CD4-positive, CD25-positive, alpha-beta regulatory T cell (primary cell): ENCODE results near the gene CITED4. TPM values are rescaled to one million over a fixed set of nuclear protein-coding genes. Genes with fewer than 3 reads are reported as not detected.

ENCODE experiments used
- ATAC-seq, 2 donors: fragments of 150-1000 bp; cut with Tn5 transposase; one replicate each; pipeline ENCODE4 v1.10.0; 2021; ENCODE audit warnings: low read depth in 2 of 2, moderate number of reproducible peaks in 2 of 2, moderate library complexity in 1 of 2
- DNase-seq, 3 donors: peaks; one replicate each; pipeline versions ENCODE4 v3.0.0 to v3.0.0-alpha.2; 2012 to 2022; ENCODE audit warnings: mixed read lengths in 1 of 3
- H3K27ac ChIP-seq: one replicate; pipeline ENCODE4 v1.7.0; 2013; ENCODE audit warnings: mild to moderate bottlenecking, low read length; ENCODE audit not compliant: insufficient read depth, poor library complexity, severe bottlenecking
- H3K27me3 ChIP-seq: one replicate; pipeline ENCODE4 v1.7.0; 2013; ENCODE audit warnings: low read length; ENCODE audit not compliant: control insufficient read depth, insufficient read depth
- H3K36me3 ChIP-seq: one replicate; pipeline ENCODE4 v1.7.0; 2013; ENCODE audit warnings: mild to moderate bottlenecking, low read length, moderate library complexity; ENCODE audit not compliant: control insufficient read depth, insufficient read depth
- H3K4me1 ChIP-seq: 2 replicates; pipeline ENCODE4 v1.7.0; 2013; ENCODE audit warnings: mild to moderate bottlenecking, low read length; ENCODE audit not compliant: insufficient read depth, control insufficient read depth, poor library complexity, severe bottlenecking
- H3K4me3 ChIP-seq: one replicate; pipeline ENCODE4 v1.7.0; 2013; ENCODE audit warnings: low read depth, mild to moderate bottlenecking, low read length, moderate library complexity
- H3K9me3 ChIP-seq, 2 experiments: 1 replicate in 1 of 2; 2 replicates in 1 of 2; pipeline ENCODE4 v1.7.0; 2013; ENCODE audit warnings: low read length in 2 of 2, mild to moderate bottlenecking in 1 of 2, moderate library complexity in 1 of 2; ENCODE audit not compliant: control insufficient read depth in 2 of 2
- H3K27ac Mint-ChIP-seq, 3 donors: one replicate each; pipeline ENCODE4 v1.8.0; 2020 to 2022; ENCODE audit warnings: mild to moderate bottlenecking in 3 of 3, mixed read lengths in 3 of 3, moderate library complexity in 2 of 3
- H3K27me3 Mint-ChIP-seq: one replicate; pipeline ENCODE4 v1.8.0; 2022; ENCODE audit warnings: mild to moderate bottlenecking, mixed read lengths
- H3K36me3 Mint-ChIP-seq: one replicate; pipeline ENCODE4 v1.8.0; 2020; ENCODE audit warnings: mixed read lengths
- H3K4me1 Mint-ChIP-seq, 4 donors: one replicate each; pipeline ENCODE4 v1.8.0; 2020 to 2022; ENCODE audit warnings: mixed read lengths in 4 of 4, mild to moderate bottlenecking in 1 of 4
- H3K4me3 Mint-ChIP-seq, 4 donors: one replicate each; pipeline ENCODE4 v1.8.0; 2020 to 2022; ENCODE audit warnings: mild to moderate bottlenecking in 4 of 4, mixed read lengths in 4 of 4, moderate library complexity in 3 of 4
- H3K9me3 Mint-ChIP-seq, 7 donors: one replicate each; pipeline ENCODE4 v1.8.0; 2020 to 2022; ENCODE audit warnings: mixed read lengths in 7 of 7, mild to moderate bottlenecking in 3 of 7, moderate library complexity in 2 of 7
- polyA plus RNA-seq, 4 donors: library from polyadenylated mRNA; unstranded; fragments of 300-500 nt; fragmentation: Illumina TruSeq; gene quantifications; one replicate each; pipeline ENCODE4 v1.2.3, GENCODE V29; 2021
- total RNA-seq: library from RNA; stranded (reverse); gene quantifications from one replicate; pipeline ENCODE4 v1.2.3, GENCODE V29; 2022

Gene CITED4
- total and polyA plus RNA-seq, 5 donors from 2014 or later, result 7.0 to 15.8 (median 13.5) TPM

DNA sequence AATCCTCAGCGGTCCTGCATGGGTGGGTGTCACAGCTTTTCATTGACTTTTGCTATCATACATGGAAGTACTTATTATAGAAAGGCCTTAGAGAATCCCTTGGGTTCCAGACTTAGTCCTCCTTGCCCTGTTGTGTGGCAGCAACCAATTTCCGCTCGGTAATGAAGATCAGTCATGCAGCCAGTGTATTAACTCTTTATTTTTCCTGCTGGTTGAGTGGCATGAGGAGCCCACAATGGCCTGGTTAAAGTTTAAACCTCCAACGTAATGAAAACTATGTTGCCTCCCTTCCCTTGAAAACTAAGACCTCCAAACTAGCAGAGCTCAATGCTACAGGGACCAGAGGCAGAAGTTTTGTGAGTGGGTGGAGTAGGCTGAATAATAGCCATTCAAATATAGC, 20.0 kb downstream of the CITED4 start:
- no peak overlapping the region for H3K4me3 Mint-ChIP-seq
- no peak overlapping the region for H3K4me3 ChIP-seq
- peaks cover 3% of the 10 kb centered on the region for H3K4me1 ChIP-seq
- H3K27me3 Mint-ChIP-seq, result no peaks in the 10 kb centered on the region
- H3K27me3 ChIP-seq, result no peaks in the 10 kb centered on the region
- H3K9me3 Mint-ChIP-seq, result peaks cover 0 to 6% (median 0%) of the 10 kb centered on the region in 7 donors
- ATAC-seq (no peak), DNase-seq (no peak)
- H3K36me3 Mint-ChIP-seq, result no peaks in the 10 kb centered on the region
- no peak overlapping the region for H3K27ac Mint-ChIP-seq
- no peaks in the 10 kb centered on the region for H3K9me3 ChIP-seq
- peaks cover 0 to 21% (median 1%) of the 10 kb centered on the region in 4 donors for H3K4me1 Mint-ChIP-seq
- H3K27ac ChIP-seq, result no peak overlapping the region
- H3K36me3 ChIP-seq, result no peaks in the 10 kb centered on the region

DNA sequence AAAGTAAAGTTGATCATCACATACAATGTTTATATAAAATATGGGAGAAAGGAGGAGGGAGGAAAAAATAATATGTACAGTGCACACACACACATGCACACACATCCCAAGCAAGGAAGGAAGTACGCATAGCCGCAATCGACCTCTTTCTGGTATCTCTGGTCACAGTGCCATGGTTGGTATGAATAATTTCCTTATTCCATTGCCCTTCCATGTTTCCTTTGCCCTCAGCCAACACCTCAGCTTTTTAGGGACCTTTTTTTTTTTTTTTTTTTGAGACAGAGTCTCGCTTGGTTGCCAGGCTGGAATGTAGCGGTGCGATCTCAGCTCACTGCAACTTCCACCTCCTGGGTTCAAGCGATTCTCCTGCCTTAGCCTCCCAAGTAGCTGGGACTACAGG, 20.6 kb downstream of the CITED4 start:
- no peaks in the 10 kb centered on the region for H3K27me3 ChIP-seq
- ATAC-seq (no peak), DNase-seq (no peak)
- no peak overlapping the region for H3K27ac Mint-ChIP-seq
- no peak overlapping the region for H3K27ac ChIP-seq
- H3K27me3 Mint-ChIP-seq, result no peaks in the 10 kb centered on the region
- peaks cover 3% of the 10 kb centered on the region for H3K4me1 ChIP-seq
- H3K9me3 ChIP-seq, result no peaks in the 10 kb centered on the region
- no peak overlapping the region for H3K4me3 Mint-ChIP-seq
- peaks cover 0 to 18% (median 1%) of the 10 kb centered on the region in 4 donors for H3K4me1 Mint-ChIP-seq
- no peaks in the 10 kb centered on the region for H3K36me3 Mint-ChIP-seq
- H3K4me3 ChIP-seq, result no peak overlapping the region
- H3K9me3 Mint-ChIP-seq, result peaks cover 0 to 6% (median 0%) of the 10 kb centered on the region in 7 donors
- H3K36me3 ChIP-seq, result no peaks in the 10 kb centered on the region

DNA sequence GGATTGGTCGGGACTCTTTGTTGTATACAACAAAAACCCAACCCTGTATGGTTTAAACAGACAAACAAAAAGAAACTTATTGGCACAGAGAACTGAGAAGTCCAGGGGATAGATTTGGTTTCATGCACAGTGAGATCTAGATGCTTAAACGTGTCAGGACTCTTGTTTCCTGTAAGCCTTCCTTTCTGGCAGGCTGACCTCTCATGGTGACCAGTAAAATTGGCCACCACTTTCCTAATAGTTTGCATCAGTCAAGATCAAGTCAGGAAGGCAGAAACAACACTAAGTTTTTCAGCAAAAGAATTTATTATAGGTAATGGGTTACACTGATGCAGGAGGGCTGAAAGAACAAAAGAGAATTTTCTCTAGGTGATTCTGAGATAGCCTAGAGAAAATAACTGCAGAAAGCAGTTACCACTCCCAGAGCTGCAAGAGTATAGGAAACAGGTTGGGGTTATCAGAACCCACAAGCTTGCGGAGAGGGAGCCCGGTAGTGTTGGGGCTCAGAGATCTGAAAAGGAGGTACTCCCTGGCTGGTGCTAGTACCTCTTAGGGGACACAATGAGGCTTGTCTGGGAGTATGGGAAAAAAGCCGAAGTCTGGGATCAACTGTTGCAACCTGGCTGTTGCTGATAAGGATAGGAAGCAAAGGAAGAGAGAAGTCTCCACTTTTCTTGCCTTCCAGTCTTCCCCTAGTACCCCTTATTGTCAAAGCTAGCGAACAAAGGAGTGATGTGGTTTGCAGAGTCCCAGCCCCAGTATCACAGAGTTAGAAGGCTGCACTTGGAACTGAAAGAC, 21.4 kb downstream of the CITED4 start:
- H3K9me3 Mint-ChIP-seq, result peaks cover 0 to 6% (median 0%) of the 10 kb centered on the region in 7 donors
- H3K9me3 ChIP-seq, result no peaks in the 10 kb centered on the region
- no peaks in the 10 kb centered on the region for H3K27me3 ChIP-seq
- H3K4me3 Mint-ChIP-seq, result peak overlapping the region in 1 of 4 donors; percentile 57
- DNase-seq (no peak), ATAC-seq (no peak)
- no peak overlapping the region for H3K27ac ChIP-seq
- H3K4me1 ChIP-seq, result peaks cover 3% of the 10 kb centered on the region
- no peaks in the 10 kb centered on the region for H3K36me3 ChIP-seq
- no peaks in the 10 kb centered on the region for H3K36me3 Mint-ChIP-seq
- peaks cover 0 to 18% (median 1%) of the 10 kb centered on the region in 4 donors for H3K4me1 Mint-ChIP-seq
- no peaks in the 10 kb centered on the region for H3K27me3 Mint-ChIP-seq
- H3K4me3 ChIP-seq, result no peak overlapping the region
- no peak overlapping the region for H3K27ac Mint-ChIP-seq

DNA sequence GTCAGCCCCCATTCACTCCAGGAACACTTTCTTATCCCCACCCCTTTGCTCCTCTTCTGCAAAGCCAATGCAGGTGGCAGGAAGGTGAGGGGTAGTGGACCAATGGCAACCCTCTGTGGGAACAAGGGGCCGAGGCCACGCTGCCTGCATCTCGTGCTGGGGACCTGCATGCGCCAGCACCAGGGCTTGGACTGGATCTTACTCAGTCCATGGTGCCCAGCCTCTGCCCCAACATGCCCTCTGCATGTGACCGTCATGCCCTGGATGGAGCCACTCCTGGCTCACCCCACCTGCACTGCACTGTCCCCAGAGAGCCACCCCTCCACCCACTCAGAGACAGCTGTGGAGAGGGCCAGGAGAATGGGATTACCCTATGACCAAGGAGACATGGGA, 22.2 kb downstream of the CITED4 start:
- H3K4me1 Mint-ChIP-seq, result peaks cover 0 to 12% (median 1%) of the 10 kb centered on the region in 4 donors
- no peak for DNase-seq
- no peak for ATAC-seq
- Histone ChIP-seq H3K9me3 (no peaks in the 10 kb centered on the region), H3K4me1 (no peaks in the 10 kb centered on the region), H3K4me3 (no peak overlapping the region), H3K27me3 (no peaks in the 10 kb centered on the region), H3K27ac (no peak overlapping the region), H3K36me3 (no peaks in the 10 kb centered on the region)
- H3K27me3 Mint-ChIP-seq, result no peaks in the 10 kb centered on the region
- peaks cover 0 to 6% (median 0%) of the 10 kb centered on the region in 7 donors for H3K9me3 Mint-ChIP-seq
- H3K27ac Mint-ChIP-seq, result no peak overlapping the region
- H3K36me3 Mint-ChIP-seq, result no peaks in the 10 kb centered on the region
- H3K4me3 Mint-ChIP-seq, result no peak overlapping the region

DNA sequence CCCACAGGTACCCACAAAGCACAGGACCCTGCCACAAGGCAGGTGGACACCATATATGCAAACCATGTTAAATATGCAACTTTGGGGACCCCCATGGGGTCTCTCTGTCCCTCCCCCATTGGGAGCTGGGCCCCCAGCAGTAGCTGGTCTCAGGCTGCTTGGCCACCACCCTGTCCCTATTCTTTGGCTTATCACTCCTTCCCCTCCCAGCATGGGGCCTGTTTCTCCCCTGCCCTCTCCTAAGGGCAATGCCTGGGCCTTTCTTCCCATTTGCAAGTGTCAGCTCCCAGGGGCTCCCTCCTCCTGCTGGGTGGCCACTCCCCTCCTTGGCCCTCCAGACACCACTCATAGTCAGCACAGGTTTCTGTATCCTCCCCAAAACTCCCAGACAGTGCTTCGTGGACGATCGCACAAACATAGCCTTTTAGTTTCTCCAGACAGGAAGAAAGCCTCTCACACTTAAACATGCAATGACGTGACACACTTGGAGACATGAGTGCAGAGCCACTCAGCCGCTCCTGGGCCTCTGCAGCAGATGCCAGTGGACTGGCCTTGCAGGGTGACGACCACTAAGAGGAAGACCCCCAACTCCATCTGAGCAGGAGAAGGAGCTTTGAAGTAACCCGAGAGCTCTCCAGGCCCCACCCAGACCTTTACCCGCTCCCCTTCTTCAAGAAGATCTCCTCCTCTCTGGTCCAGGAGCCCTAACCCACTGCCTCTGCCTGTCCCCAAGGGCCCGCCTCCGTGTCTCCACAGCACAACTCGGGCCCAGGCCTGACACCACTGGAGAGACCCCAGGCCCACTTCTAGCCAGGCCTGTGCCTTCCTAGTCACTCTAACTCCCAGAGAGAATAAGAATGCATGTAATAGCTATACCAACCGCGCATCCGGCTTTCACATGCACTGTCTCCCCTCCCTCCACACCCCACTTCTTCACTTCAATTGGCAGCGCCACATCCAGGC, 22.9 kb downstream of the CITED4 start:
- H3K36me3 ChIP-seq, result no peaks in the 10 kb centered on the region
- Mint-ChIP-seq H3K36me3 (no peaks in the 10 kb centered on the region), H3K4me3 (peak overlapping the region in 1 of 4 donors; percentile 14), H3K4me1 (peaks cover 0 to 9% (median 1%) of the 10 kb centered on the region in 4 donors), H3K27me3 (no peaks in the 10 kb centered on the region), H3K9me3 (peaks cover 0 to 6% (median 0%) of the 10 kb centered on the region in 7 donors), H3K27ac (no peak overlapping the region)
- no peaks in the 10 kb centered on the region for H3K27me3 ChIP-seq
- H3K9me3 ChIP-seq, result no peaks in the 10 kb centered on the region
- no peak overlapping the region for H3K27ac ChIP-seq
- DNase-seq (no peak), ATAC-seq (no peak)
- H3K4me3 ChIP-seq, result no peak overlapping the region
- H3K4me1 ChIP-seq, result no peaks in the 10 kb centered on the region

DNA sequence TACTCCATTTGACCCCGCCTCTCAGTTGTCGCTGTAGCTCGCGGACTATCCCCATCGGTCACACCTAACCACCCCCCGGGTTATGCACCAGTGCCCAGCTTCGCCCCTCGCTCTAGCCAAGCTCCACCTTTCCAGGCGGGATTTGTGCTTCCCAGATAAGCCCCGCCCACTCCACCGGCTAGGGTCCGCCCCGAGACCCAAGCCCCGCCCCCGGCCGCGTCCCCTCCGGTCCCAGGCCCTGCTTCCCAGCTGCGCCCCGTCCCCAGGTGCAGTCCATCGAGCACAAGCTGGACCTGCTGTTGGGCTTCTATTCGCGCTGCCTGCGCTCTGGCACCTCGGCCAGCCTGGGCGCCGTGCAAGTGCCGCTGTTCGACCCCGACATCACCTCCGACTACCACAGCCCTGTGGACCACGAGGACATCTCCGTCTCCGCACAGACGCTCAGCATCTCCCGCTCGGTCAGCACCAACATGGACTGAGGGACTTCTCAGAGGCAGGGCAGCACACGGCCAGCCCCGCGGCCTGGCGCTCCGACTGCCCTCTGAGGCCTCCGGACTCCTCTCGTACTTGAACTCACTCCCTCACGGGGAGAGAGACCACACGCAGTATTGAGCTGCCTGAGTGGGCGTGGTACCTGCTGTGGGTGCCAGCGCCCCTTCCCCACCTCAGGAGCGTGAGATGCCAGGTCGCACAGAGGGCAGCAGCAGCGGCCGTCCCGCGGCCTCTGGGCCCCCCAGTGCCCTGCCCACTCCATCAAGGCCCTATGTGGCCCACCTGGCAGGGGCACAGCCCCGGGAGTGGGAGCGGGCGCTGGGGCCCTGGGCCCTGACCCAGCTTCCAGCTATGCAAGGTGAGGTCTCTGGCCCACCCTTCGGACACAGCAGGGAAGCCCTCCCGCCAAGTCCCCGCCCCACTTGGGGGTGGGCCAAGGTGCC, 23.9 kb downstream of the CITED4 start:
- peaks cover 0 to 6% (median 0%) of the 10 kb centered on the region in 7 donors for H3K9me3 Mint-ChIP-seq
- no peak for DNase-seq
- Histone ChIP-seq H3K27ac (no peak overlapping the region), H3K36me3 (no peaks in the 10 kb centered on the region), H3K27me3 (no peaks in the 10 kb centered on the region), H3K4me1 (no peaks in the 10 kb centered on the region), H3K9me3 (no peaks in the 10 kb centered on the region), H3K4me3 (no peak overlapping the region)
- peaks cover 3% of the 10 kb centered on the region for H3K36me3 Mint-ChIP-seq
- no peak overlapping the region for H3K27ac Mint-ChIP-seq
- H3K27me3 Mint-ChIP-seq, result no peaks in the 10 kb centered on the region
- ATAC-seq, result no peak
- H3K4me1 Mint-ChIP-seq, result peaks cover 0 to 9% (median 1%) of the 10 kb centered on the region in 4 donors
- no peak overlapping the region for H3K4me3 Mint-ChIP-seq

DNA sequence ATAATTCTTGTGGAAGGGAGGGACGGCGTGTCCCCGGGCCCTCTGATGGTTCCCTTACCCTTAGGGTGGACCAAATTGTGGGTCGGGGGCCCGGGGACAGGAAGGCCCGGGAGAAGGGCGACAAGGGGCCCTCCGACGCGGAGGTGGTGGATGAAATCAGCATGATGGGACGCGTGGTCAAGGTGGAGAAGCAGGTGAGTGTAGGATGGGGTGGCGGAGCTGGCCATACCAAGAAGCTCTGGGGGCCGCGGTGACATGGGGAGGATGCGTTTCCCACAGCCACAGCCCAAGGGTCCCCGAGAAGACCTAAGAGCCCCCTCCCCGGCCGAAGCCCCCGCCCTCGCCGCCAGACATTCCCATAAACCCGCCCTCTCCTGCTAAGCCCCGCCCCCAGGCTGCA, 24.6 kb downstream of the CITED4 start:
- H3K9me3 Mint-ChIP-seq, result peaks cover 0 to 3% (median 0%) of the 10 kb centered on the region in 7 donors
- H3K27ac Mint-ChIP-seq, result no peak overlapping the region
- DNase-seq (no peak), ATAC-seq (no peak)
- Histone ChIP-seq H3K27ac (no peak overlapping the region), H3K4me3 (no peak overlapping the region), H3K9me3 (no peaks in the 10 kb centered on the region), H3K4me1 (no peaks in the 10 kb centered on the region), H3K27me3 (no peaks in the 10 kb centered on the region), H3K36me3 (no peaks in the 10 kb centered on the region)
- H3K27me3 Mint-ChIP-seq, result no peaks in the 10 kb centered on the region
- H3K4me1 Mint-ChIP-seq, result peaks cover 0 to 9% (median 1%) of the 10 kb centered on the region in 4 donors
- no peak overlapping the region for H3K4me3 Mint-ChIP-seq
- peaks cover 3% of the 10 kb centered on the region for H3K36me3 Mint-ChIP-seq
